Measurements from ENCODE around the gene SPSB4.
A peak's percentile ranks its signal among the peaks of the same experiment; 100 is the strongest.
"Not testable (repeated sequence)": the region's sequence is repeated elsewhere in the genome, so short reads cannot be mapped to it uniquely, and the experiment has no call there.

The SPSB4 gene

DNA sequence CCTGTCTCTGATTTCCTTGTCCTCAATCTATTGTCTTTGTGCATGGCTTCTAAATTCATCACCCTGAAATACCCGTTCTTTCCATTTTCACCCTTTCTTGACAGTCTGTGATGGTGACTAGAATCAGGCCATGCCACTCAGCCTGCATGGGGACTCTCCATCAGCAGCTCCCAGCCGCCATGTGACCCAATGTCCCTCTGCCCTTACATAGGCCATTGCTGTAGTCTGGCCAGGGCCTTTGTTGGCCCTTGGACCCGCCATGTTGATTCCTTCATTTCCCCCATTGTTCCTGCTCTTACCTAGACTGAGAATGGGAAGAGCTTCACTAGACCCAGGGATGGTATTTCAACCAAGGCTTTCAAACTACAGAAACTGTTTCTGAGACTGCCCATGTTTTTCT, 45.8 kb downstream of the SPSB4 start:
- no peak for DNase-seq

DNA sequence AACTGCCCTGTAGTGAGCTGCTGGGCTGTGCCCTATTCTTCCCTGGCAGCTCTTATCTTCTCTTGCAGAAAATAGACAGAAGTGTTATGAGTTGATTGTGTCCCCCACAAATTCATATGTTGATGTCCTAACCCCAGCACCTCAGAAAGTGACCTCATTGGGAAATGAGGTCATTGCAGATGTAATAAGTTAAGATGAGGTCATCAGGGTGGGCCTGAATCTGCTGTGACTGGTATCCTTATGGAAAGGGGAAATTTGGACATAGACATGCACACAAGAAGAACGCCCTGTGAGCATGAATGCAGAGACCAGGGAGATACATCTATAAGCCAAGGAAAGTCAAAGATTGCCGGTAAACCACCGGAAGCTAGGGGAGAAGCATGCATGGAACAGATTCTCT, 49.0 kb downstream of the SPSB4 start:
- no peak for DNase-seq

DNA sequence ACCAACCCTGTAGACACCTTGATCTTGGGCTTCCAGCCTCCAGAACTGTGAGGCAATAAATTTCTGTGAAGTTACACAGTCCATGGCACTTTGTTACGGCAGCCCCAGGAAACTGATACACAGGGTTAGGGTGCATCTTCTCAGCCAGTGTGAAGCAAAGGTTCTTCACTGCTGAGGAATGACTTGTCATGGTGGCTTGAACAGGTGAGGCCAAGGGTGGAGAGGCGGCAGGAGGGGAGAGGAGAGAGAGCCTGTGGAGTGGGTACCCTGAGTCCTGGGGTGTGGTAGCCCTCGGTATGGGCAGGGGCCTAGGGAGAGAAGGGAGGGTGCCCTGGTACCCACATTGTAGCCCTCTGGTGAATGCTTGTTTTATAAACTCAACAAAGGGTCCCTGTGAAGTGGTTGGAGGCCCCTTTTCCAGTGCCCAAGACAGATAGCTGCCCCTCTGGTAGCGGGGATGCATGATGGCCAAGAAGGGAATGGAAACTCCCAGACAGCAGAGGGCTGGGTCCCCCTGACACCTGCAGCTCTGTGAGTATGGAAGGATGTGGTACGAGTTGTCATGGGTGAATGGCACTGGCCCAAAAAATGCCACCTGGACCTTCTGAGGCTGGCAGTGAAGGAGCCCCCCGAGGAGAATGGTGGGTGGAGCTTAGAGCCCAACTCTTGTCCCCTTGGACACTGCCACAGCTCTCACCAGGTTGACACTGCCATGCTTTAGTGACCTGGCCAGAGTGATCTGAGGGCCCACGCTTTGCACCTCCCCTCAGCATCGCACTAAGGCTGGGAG, 49.6 kb downstream of the SPSB4 start:
- no peak for DNase-seq

DNA sequence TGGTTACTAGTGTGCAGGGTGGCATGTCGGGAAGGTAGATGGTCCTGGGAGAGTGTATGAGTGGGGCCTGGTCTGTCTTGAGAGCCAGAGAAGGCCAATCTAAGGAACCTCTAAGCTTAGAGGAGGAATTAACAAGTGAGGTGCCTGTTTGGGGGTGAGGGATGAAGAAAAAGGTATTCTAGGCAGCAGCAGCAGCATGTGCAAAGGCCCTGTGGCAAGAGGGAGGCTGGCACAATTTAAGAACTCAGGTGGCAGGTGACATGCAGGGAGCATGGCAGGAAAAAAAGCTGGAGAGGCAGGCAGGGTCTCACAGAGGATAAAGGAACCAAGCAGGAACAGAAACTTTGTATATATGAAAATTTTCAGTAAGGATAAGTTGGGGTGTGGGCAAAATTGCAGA, 51.2 kb downstream of the SPSB4 start:
- no peak for DNase-seq

DNA sequence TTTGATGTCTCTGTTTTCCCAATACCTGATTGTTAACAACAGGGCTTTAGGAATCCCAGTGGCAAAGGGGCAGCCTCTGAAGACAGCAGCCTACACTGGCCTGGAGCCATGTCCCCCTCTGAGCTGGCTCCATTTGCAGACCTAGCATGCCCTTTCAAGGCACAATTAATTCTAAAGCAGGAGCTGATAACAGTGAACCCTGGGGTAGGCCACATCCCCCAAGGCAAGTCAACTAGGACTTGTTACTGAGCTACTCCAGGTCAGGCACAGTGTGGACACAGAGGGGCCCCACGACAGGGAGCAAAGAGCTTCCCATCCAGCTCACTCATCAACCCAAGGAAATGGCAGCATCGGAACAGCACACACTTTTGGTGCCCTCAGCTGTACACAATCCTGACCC, 51.9 kb downstream of the SPSB4 start:
- no peak for DNase-seq

DNA sequence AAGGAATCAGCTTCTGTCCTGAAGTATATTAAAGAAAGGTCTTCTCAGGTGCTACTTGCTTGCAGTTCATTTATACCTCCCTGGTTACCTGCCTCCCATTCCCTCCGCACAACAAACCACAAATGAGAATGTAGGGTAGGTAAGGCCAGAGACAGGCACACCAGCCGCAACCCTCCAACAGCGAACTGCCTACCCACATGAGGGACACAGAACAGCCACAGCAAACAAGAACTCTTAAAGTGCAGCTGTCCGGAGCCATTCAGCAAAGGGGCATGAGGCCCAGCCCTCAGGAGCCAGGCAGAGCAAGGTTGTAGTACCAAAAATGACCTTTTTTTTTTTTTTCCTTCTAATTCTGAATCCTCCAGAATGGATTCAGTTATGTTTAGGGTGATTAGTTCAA, 52.4 kb downstream of the SPSB4 start:
- no peak for DNase-seq

DNA sequence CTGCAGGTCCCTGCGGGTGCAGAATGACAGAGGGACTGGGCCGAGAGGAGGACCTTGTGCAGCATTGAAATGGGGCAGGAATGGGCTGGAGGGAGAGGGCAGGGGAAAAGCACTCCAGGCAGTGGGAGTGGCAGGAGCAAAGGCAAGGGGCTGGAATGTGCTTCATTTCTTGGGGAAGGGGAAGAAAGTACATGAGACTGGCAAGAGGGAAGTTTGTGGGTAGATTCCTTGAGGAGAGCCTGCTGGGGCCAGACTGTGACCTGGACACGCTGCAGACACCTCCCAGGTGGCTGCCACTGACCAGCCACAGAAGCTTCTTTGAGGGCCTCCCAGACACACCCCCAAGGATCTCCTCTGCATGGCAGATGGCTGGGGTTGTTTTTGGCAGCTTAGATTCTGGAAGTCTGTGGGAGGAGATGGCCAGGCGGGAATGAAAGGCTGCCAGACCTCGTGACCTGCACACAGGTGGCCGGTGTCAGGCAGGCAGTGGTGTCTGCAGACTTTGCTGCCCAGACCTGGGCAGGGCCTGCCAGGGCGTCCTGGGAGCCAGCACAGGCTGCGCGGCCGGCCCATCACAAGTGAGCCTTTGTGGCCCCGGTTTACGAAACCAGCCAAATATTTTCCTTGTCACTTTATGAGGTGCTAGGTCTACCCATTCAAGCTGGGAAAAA, 53.1 kb downstream of the SPSB4 start:
- peak; percentile 82 for DNase-seq

DNA sequence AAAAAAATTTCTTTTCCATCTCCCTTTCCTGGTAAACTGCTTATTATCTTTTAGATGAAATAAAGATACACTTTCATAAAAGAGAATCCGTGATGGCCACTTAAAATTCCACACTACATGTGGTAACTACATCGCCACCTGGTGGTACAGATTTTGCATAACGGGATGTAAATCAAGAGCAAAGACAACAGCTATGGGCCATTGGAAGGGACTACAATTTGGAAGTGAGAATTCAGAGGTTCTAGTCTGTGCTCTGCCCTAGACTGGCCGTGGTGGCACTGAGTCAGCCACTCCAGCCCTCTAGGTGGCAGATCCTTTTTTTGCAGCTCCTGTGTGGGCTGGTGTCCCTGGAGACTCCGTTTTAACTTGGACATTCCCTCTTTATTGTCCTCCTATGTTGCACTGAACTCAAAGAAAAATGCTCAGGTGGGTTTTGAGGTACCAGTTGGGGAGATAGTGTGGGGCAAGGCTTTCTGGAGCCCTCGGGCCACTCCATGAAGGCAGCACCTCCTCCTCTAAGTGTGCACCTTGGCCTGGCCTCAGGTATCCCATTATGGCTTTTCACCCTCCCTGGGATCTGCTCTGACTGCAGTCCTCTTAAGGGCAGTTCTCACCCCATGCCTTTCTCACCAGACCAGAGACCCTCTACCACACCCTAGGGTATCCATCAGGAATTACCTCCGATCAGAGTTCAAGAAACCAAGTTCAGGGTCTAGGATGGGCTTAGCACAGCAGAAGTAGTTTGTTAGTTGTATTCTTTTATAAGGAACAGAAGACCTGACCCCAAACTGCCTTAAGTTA, 54.9 kb downstream of the SPSB4 start:
- DNase-seq = peak; percentile 62

DNA sequence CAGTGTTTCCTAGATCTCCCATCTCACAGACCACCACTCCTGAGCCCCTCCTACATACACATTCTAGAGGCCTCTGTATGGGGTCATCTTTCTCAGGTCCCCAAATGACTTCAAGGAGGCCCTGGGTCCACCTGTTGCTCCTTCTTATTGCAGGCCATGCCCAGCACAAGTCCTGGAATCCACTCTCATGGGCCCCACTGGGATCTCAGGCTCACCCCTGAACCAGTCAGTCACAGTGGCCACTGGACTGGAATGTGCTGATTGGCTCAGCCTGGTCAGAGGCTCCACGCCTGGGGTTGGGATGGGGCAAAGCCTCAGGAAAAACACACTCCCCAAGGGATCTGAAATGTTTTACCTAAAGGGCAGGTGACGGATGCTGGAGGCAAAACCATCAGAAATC, 55.7 kb downstream of the SPSB4 start:
- DNase-seq = no peak

DNA sequence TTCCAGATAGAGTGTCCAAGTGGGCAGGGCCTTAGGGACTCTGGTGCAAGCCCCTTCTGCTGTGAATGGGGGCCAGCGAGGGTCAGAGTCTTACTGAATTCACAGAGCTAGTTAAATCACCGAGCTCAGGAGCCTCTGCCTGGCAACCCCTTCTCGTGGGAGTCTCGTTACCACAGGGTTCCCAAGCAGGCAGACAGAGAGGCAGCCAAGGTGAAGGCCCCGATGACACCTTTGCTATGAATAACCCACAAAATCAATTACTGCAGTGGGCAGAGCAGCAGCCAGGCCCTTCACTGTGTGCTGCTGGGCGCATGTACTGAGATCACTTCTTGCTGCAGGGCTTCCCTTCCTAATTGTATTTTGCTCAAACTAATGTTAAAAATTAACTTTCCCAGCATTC, 56.9 kb downstream of the SPSB4 start:
- DNase-seq = no peak

DNA sequence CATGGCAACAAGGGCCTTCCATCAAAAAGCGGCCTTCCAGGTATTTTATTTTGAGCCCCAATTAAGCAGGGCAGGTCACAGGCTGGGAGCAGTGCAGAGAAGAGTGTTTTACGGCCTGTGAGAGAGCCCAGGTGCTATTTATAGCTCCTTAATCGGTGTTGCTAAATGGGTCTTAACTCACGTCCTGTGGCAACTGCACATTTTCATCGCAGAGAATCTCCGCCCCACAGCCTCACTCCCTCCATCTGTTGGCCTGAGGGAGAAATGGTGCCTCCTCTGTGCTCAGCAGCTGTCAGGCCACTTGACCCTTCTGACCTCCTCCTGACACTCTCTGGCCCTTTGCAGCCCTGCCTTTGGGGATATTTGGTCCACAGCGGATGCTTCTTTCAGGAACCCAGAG, 58.6 kb downstream of the SPSB4 start:
- DNase-seq = no peak

DNA sequence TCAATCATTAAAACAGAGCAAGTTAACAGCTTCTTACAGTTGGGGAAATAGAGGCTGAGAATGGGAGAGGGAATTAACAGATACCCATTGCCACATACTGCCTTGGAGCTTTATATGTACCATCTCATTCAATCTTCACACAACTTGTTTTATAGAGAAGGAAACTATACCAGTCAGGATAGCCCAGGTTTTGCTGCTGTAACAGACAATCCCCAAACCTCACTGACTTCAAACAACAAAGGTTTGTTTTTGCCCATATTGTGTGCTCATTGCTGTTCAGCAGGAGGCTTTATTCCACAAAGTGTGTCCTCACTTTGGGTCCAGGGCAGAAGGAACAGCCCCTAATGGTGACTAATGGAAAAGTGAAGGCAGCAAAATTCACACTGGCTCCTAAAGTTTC, 59.2 kb downstream of the SPSB4 start:
- DNase-seq = no peak

DNA sequence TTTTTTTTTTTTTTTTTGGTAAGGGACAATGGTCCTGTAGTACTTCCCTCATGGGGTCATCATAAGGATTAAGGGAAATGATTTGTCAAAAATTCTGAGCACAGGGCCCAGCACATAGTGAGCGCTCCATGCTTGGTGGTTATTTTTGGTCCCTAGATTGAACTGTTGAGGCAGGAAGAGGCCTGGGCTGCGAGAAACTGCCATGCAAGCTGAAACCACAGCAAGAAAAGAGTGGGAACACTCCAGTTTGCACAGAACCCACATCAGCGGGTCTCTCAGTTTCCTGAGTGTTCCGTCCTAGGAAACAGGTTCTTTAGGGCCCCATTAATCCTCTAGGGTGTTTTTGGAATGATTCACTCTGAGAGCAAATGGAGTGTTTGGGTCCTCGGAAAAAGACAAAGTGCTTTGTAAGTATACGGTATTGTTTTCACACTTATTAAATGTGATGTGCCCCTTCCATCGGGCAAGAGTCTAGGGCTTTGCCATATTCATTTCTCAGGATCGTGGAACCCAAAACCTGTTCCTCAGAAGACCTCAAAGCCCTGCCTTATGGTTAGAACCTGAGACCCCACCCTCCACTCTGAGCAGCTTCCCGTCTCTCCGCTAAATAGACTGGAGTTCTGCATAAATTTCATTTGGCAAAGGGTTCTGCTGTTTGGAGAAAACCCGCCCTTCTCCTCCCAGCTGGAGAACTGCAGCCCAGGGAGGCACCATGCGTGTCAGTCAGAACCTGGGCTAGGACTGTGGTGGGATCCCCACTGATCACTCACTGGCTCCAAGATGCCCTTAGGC, 60.4 kb downstream of the SPSB4 start:
- no peak for DNase-seq

DNA sequence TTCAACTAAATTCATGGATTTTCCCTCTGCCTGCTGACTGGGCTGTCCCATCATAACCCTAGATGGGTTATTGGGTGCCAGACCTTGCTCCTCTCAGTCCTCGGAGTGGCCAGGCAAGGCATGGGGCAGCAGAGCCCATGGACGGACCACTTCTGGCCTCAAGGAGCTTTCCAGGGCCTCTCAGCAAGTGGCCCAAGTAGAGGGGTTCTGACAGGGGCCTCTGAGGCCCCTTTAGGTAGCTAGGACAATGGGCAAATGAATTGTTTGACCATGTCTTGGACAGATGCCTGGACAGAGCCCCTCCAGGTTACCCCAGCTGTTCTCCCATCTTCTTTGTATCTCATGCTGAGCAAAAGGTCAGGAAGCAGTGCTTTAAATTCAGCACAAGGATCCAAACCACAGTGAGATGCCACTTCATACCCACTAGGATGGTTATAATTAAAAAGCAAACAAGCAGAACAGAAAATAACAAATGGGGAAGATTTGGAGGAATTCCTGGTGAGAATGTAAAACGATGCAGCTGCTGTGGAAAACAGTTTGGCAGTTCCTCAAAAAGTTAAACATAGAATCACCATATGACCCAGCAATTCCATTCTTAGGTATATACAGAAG, 61.6 kb downstream of the SPSB4 start:
- DNase-seq = no peak

DNA sequence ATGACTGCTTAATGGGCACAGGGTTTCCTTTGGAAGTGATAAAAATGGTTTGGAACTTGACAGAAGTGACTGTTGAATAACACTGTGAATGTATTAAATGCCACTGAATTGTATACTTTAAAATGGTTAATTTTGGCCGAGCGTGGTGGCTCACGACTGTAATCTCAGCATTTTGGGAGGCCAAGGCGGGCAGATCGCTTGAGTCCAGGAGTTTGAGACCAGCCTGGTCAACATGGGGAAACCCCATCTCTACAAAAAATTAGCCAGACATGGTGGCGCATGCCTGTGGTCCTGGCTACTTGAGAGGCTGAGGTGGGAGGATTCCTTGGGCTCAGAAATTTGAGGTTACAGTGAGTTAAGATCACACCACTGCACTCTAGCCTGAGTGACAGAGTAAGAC, 62.5 kb downstream of the SPSB4 start:
- DNase-seq = not testable (repeated sequence)

DNA sequence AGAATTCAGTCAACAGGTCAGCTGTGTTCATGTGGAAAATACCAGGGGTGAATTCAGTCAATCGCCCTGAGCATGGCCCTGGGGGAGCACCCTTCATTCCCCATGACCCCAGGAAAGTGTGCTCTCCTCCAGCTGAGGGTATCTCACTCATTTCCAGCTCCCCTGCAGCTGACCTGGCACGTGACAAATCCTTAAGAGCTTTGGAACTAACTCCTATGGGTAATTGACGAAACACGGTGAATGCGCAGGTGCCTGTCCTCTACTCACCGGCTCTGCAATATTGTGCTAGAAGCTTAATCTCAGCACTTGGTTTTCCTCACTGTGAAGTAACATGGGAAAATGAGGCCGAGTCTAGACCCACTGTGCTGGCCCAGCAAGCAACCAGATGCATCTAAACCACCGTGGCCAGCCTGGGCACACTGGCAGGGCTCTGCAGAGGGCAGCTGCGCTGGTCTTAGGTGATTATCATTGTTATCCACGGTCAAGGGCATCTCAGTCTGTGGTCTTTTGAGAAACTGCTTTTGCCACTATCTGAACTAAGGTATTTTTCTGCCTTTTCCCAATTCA, 63.1 kb downstream of the SPSB4 start:
- DNase-seq = no peak

DNA sequence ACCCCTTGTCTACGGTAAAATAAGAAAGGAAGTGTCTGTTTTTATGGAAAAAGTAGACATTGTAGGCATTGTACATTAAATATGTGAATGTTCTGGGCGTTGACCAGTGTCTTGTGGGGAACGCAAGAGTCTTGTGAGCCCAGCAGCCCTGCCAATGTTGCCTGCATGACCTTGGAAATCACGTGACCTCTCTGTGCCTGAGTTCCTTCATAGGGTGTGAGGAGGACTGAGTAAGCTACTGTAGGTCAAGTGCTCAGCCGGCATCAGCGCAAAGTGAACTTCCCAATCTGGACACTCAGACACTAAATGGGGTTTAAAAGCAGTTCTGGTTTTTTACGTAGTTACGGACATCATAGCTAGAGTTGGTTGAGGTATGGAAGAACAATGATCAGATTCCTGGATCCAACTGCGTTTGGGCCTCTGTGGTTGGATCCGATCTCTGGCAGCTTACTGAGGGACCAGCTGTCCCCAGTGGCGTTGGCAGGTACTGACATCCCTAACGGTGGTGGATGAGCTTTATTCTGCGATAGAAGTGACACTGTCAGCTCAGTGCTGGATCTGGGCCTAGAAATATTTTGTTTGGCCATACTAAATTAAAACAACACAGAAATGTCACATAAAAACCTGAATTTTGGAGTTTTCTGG, 63.8 kb downstream of the SPSB4 start:
- no peak for DNase-seq

DNA sequence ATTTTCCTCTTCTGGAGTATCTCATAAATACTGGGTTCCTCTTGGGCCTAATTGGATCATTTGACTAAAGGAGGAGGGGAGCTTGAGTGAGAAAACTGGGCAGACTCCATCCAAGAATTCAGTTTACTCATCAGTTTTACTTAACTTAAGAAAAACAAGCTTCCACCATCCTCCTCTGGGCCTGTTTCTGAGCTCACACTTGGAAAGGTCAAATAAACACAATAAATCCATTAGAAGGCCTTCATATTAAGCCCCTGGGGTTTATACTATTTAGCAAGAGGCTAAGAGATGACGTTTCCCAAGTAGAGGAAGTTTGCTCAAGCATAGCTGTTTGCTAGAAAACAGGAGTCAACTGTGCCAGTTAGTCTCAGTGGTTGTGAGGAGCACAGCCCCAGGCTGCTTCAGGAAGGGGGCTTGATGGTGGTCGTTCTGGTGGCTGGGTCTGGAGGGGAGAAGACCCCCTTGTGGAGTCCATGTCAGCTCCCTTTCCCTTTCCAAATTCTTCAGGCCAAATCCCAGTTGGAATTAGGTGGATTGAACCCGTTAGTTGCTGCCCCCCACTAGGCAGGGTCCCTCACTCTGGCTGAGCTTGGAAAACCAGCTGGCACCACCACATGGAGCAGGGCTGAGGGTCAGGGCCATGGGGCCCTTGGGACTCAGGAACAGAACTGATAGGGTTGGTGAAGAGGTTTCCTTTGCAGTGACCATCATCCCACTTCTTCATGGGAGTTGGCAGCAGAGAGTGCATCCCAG, 64.8 kb downstream of the SPSB4 start:
- no peak for DNase-seq

DNA sequence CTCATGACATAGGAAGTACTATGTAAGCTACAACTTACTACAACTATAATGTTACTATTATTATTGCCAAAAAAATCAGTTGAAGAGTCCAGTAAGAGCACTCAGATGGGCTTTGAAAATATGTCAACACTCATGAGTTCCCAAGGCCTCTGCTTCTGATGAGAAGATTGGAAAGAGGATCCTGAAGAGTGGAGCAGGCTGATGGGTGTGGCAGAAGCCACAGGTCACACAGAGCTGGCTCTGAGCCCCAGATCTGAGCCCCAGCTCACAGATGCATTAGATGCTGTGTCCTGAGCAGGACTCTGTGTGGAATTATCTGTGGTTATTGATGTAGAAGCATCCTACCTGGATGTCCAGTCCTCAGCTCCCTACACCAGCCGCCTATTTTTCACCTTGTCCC, 65.6 kb downstream of the SPSB4 start:
- DNase-seq = no peak

DNA sequence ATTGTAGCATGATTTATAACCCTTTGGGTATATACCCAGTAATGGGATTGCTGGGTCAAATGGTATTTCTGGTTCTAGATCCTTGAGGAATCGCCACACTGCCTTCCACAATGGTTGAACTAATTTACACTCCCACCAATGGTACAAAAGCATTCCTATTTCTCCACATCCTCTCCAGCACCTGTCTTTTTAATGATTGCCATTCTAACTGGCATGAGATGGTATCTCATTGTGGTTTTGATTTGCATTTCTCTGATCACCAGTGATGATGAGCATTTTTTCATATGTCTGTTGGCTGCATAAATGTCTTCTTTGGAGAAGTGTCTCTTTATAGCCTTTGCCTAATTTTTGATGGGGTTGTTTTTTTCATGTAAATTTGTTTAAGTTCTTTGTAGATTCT, 66.8 kb downstream of the SPSB4 start:
- DNase-seq = not testable (repeated sequence)

DNA sequence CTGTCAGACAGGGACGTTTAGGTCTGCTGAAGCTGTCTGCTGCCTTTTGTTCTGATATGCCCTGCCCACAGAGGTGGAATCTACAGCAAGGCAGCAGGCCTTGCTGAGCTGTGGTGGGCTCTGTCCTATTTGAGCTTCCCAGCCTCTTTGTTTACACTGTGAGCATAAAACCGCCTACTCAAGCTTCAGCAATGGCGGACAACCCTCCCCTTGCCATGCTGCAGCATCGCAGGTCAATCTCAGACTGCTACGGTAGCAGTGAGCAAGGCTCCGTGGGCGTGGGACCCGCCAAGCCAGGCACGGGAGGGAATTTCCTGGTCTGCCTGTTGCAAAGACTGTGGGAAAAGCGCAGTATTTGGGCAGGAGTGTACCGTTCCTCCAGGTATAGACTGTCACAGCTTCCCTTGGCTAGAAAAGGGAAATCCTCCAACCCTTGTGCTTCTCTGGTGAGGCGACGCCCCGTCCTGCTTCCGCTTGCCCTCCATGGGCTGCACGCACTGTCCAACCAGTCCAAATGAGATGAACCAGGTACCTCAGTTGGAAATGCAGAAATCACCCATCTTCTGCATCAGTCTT, 71.4 kb downstream of the SPSB4 start:
- DNase-seq = no peak

Data from DMS 273 treated with DMSO at 0.1 percent for 48 hours (cell line).